Pericardium fibroblast (primary cell): Measurements from ENCODE around the gene SH3GLB2. TPM values are rescaled to one million over a fixed set of nuclear protein-coding genes. Genes with fewer than 3 reads are reported as not detected.

Source experiments
- total RNA-seq: library from RNA; depleted of rRNA; stranded (reverse); fragments of >200 nt; gene quantifications from 2 replicates; pipeline ENCODE4 v1.2.3, GENCODE V29; 2015

SH3GLB2 gene
- 33.7 and 44.5 TPM in 2 replicates for total RNA-seq

GRCh38 chr9:129028192-129028966, at the start of gene SH3GLB2:
Gene SH3GLB2, minus strand, starts transcription at chr9:129028331. Its CDS starts 177 bp downstream, at chr9:129028154.

GRCh38 chr9:129036241-129036922, 8.3 kb upstream of the SH3GLB2 start, which contains the start of gene MIGA2:
Gene MIGA2, plus strand, starts transcription at chr9:129036626. Its CDS starts 3,969 bp downstream, at chr9:129040595.

Other genes with a start within 250 kb of the SH3GLB2 start
- 10.8 and 12.5 TPM in 2 replicates for gene TBC1D13, start 241.1 kb downstream of the SH3GLB2 start, total RNA-seq
- 26.4 and 28.0 TPM in 2 replicates for gene ENDOG, start 209.8 kb downstream of the SH3GLB2 start, total RNA-seq
- gene SPOUT1, start 198.5 kb downstream of the SH3GLB2 start, total RNA-seq: 12.5 and 17.7 TPM in 2 replicates
- 2.7 and 5.8 TPM in 2 replicates for gene KYAT1, start 146.4 kb downstream of the SH3GLB2 start, total RNA-seq
- 21.3 and 31.4 TPM in 2 replicates for gene LRRC8A, start 146.2 kb downstream of the SH3GLB2 start, total RNA-seq
- 15.9 and 18.6 TPM in 2 replicates for gene PHYHD1, start 107.3 kb downstream of the SH3GLB2 start, total RNA-seq
- gene DOLK, start 80.7 kb downstream of the SH3GLB2 start, total RNA-seq: 26.5 and 27.8 TPM in 2 replicates
- gene NUP188, start 80.6 kb downstream of the SH3GLB2 start, total RNA-seq: 14.2 and 16.9 TPM in 2 replicates
- gene MIGA2, start 8.3 kb upstream of the SH3GLB2 start, total RNA-seq: 17.8 and 22.5 TPM in 2 replicates
- gene DOLPP1, start 52.8 kb upstream of the SH3GLB2 start, total RNA-seq: 9.3 and 11.4 TPM in 2 replicates
- 51.1 and 55.6 TPM in 2 replicates for gene CRAT, start 82.5 kb upstream of the SH3GLB2 start, total RNA-seq
- gene PTPA, start 83.1 kb upstream of the SH3GLB2 start, total RNA-seq: 69.8 and 87.5 TPM in 2 replicates
- 80.3 and 94.3 TPM in 2 replicates for gene IER5L, start 149.9 kb upstream of the SH3GLB2 start, total RNA-seq